CD4-positive, alpha-beta T cell treated with Interleukin-6 for 4 hours (primary cell): ENCODE measurements around the gene MTAP.

Experiments
- DNase-seq: peaks from one replicate; pipeline ENCODE4 v3.0.0-alpha.2; 2020; ENCODE audit warnings: mixed read lengths

MTAP gene

GRCh38 chr9:21806644-21807043 is 4.2 kb downstream of the MTAP start:
- DNase-seq: no peak

- no peak for DNase-seq
Measured at GRCh38 chr9:21810388-21810787, 8.0 kb downstream of the MTAP start.

- DNase-seq: no peak
Measured at GRCh38 chr9:21810881-21811280, 8.4 kb downstream of the MTAP start.

- no peak for DNase-seq
Measured at GRCh38 chr9:21811914-21812313, 9.5 kb downstream of the MTAP start.

- DNase-seq: no peak
Measured at GRCh38 chr9:21812415-21812814, 10.0 kb downstream of the MTAP start.

- DNase-seq: peak; percentile 68
Measured at GRCh38 chr9:21812946-21813568, 10.6 kb downstream of the MTAP start.

- DNase-seq: peak; percentile 68
Measured at GRCh38 chr9:21813575-21814473, 11.4 kb downstream of the MTAP start.

GRCh38 chr9:21815643-21816042 is 13.2 kb downstream of the MTAP start:
- no peak for DNase-seq

- no peak for DNase-seq
Measured at GRCh38 chr9:21817176-21817575, 14.7 kb downstream of the MTAP start.

- DNase-seq: no peak
Measured at GRCh38 chr9:21825637-21826036, 23.2 kb downstream of the MTAP start.

GRCh38 chr9:21828853-21829410 is 26.5 kb downstream of the MTAP start:
- no peak for DNase-seq

- DNase-seq: no peak
Measured at GRCh38 chr9:21830589-21830988, 28.2 kb downstream of the MTAP start.

- no peak for DNase-seq
Measured at GRCh38 chr9:21831841-21832509, 29.5 kb downstream of the MTAP start.

GRCh38 chr9:21833090-21833801 is 30.8 kb downstream of the MTAP start:
- DNase-seq: no peak

- no peak for DNase-seq
Measured at GRCh38 chr9:21835121-21835520, 32.7 kb downstream of the MTAP start.

- no peak for DNase-seq
Measured at GRCh38 chr9:21836437-21837161, 34.2 kb downstream of the MTAP start.

GRCh38 chr9:21837501-21837900 is 35.1 kb downstream of the MTAP start:
- DNase-seq: no peak

- no peak for DNase-seq
Measured at GRCh38 chr9:21840647-21841046, 38.2 kb downstream of the MTAP start.

- DNase-seq: no peak
Measured at GRCh38 chr9:21841133-21841532, 38.7 kb downstream of the MTAP start.

- DNase-seq: no peak
Measured at GRCh38 chr9:21848615-21849014, 46.2 kb downstream of the MTAP start.

- no peak for DNase-seq
Measured at GRCh38 chr9:21852754-21853153, 50.3 kb downstream of the MTAP start.

- DNase-seq: no peak
Measured at GRCh38 chr9:21853414-21853813, 51.0 kb downstream of the MTAP start.
